ENCODE results near the gene ZNF155. TPM values are rescaled to one million over a fixed set of nuclear protein-coding genes. Genes with fewer than 3 reads are reported as not detected.

The ZNF155 gene
- 2.3 to 3.9 TPM (median 2.7 TPM) in 5 replicates for total RNA-seq (2022; extraction: Qiagen RNA extraction)

DNA sequence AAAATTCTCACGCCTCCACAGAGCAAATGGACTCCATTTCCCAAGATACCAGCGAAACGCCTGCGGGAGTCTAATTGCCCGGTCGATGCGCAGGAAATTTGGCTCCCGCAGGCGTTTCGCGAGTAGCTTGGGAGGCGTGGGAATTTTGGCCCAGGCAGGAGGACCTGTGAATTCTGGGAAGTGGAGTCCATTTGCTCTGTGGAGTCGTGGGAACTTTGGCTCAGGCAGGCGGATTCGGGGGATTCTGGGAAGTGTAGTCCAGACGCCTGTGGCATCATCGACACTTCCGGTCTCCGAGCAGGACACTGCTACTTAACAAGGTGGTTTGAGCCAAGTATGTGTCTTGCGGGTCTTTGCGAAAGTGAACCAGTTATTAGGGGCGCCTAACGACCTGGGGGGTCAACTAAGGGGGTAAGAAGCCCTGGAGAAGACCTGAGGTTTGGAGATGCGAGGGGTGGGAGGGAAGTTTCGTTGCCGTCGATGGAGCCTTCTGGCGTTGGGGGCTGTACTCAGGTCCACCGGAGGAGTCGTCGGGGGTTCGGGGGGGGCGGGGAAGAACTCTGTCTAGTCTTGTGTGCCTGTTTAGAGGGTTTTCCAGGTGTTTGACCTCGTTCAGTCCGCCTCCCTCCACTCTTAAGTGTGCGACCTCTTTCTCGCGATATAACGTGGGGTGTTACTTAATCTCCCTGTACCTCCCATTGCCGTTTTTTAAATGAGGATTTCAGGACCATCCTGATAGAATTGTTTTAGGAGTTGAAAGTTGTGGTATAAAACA is at the start of gene ZNF155:
TSS of gene ZNF155 (plus strand) at position 277 of the 775 bp plus-strand sequence. CDS start 4,356 bp downstream, outside the sequence.

GRCh38 chr19:43934985-43935708 is 48.8 kb upstream of the ZNF155 start, which contains the start of gene ZNF45:
Gene ZNF45, minus strand, starts transcription at chr19:43935282. Its CDS starts 13,097 bp downstream, at chr19:43922185.

DNA sequence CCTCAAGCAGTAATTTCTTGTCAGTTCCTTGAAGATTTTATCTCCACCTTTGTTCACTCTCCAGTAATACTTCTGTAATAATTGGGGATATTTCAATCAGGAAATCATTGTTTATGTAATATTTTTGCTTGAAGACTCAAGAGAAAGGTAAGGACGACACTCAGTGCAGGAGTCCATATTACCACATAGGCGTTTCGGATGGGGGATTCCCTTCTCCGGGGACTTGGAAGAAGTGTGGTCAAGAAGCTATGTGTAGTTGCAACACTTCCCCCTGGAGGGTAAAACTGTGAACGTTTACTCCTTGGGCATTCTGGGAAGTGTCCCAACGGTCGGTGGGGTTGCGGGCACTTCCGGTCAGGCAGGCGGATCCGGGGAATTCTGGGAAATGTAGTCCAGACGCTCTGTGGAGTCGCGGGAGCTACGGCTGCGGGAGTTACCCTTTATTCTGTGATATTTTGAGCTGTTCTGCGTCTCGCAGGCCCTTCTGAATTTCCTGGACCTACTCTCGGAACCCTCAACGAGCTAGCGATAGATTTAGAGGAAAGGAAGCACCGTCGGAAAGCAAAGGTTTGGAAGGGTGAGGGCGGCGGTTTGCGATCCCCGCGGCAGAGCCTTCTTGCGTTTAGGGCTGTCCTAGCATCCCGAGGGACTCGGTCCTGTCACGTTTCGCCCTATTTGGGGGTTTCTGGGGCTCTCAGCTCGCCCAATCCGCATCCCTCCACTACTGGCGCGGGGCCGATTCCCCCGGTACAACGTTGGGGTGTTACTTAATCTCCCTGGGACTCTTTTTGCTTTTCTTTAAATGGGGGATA is 32.9 kb upstream of the ZNF155 start, which contains the start of gene ZNF221:
TSS of gene ZNF221 (plus strand) at position 395 of the 812 bp plus-strand sequence. CDS start 11,499 bp downstream, outside the sequence.

GRCh38 chr19:44002566-44003460 is 18.8 kb downstream of the ZNF155 start, which contains the start of gene ZNF230:
Gene ZNF230, plus strand, starts transcription at chr19:44002957. Its CDS starts 4,122 bp downstream, at chr19:44007079.

GRCh38 chr19:44025217-44025936 is 41.4 kb downstream of the ZNF155 start, which contains the start of gene ZNF222:
Gene ZNF222, plus strand, starts transcription at chr19:44025379. Its CDS starts 58 bp downstream, at chr19:44025437.

Other genes starting within 250 kb of the ZNF155 start
- gene SMG9, start 229.2 kb upstream of the ZNF155 start, total RNA-seq (2022; extraction: Qiagen RNA extraction) = 45.1 to 61.2 TPM (median 55.9 TPM) in 5 replicates
- gene KCNN4, start 203.2 kb upstream of the ZNF155 start, total RNA-seq (2022; extraction: Qiagen RNA extraction) = 36.2 to 55.1 TPM (median 52.9 TPM) in 5 replicates
- gene LYPD5, start 181.7 kb upstream of the ZNF155 start, total RNA-seq (2022; extraction: Qiagen RNA extraction) = 0.05 to 0.55 TPM (median 0.14 TPM) in 4 of 5 replicates, not detected in the other
- gene ZNF283, start 156.9 kb upstream of the ZNF155 start, total RNA-seq (2022; extraction: Qiagen RNA extraction) = 3.6 to 6.8 TPM (median 4.3 TPM) in 5 replicates
- 0.10 to 0.20 TPM (median 0.18 TPM) in 5 replicates for gene ZNF404, start 100.2 kb upstream of the ZNF155 start, total RNA-seq (2022; extraction: Qiagen RNA extraction)
- gene ZNF45, start 48.9 kb upstream of the ZNF155 start, total RNA-seq (2022; extraction: Qiagen RNA extraction) = 9.1 to 11.6 TPM (median 9.6 TPM) in 5 replicates
- gene ZNF221, start 33.0 kb upstream of the ZNF155 start, total RNA-seq (2022; extraction: Qiagen RNA extraction) = 0.61 to 0.78 TPM (median 0.64 TPM) in 5 replicates
- 2.5 to 3.0 TPM (median 2.9 TPM) in 5 replicates for gene ZNF230, start 18.8 kb downstream of the ZNF155 start, total RNA-seq (2022; extraction: Qiagen RNA extraction)
- 2.9 to 4.7 TPM (median 3.3 TPM) in 5 replicates for gene ZNF222, start 41.2 kb downstream of the ZNF155 start, total RNA-seq (2022; extraction: Qiagen RNA extraction)
- 1.9 to 4.0 TPM (median 3.2 TPM) in 5 replicates for gene ZNF223, start 67.8 kb downstream of the ZNF155 start, total RNA-seq (2022; extraction: Qiagen RNA extraction)
- gene ZNF284, start 88.0 kb downstream of the ZNF155 start, total RNA-seq (2022; extraction: Qiagen RNA extraction) = 0.30 to 0.55 TPM (median 0.38 TPM) in 5 replicates
- gene ZNF224, start 110.2 kb downstream of the ZNF155 start, total RNA-seq (2022; extraction: Qiagen RNA extraction) = 7.7 to 12.2 TPM (median 9.0 TPM) in 5 replicates
- gene ZNF225, start 129.2 kb downstream of the ZNF155 start, total RNA-seq (2022; extraction: Qiagen RNA extraction) = 2.2 to 3.7 TPM (median 2.6 TPM) in 5 replicates
- 1.4 to 2.3 TPM (median 2.0 TPM) in 5 replicates for gene ZNF234, start 157.4 kb downstream of the ZNF155 start, total RNA-seq (2022; extraction: Qiagen RNA extraction)
- gene ZNF226, start 180.9 kb downstream of the ZNF155 start, total RNA-seq (2022; extraction: Qiagen RNA extraction) = 17.2 to 21.5 TPM (median 18.9 TPM) in 5 replicates
- gene ZNF227, start 228.3 kb downstream of the ZNF155 start, total RNA-seq (2022; extraction: Qiagen RNA extraction) = 9.7 to 12.9 TPM (median 10.0 TPM) in 5 replicates

Data from A549 treated with AZD2906 at 1 μM for 4 hours (cell line).